Adrenal gland (tissue), 12 donors: ENCODE results near the gene VASH1. TPM values are rescaled to one million over a fixed set of nuclear protein-coding genes. Genes with fewer than 3 reads are reported as not detected.
A peak's percentile ranks its signal among the peaks of the same experiment; 100 is the strongest.

ENCODE experiments used
- DNase-seq, 7 donors: peaks; one replicate each; pipeline ENCODE4 v3.0.0-alpha.2; 2019 to 2020
- H3K27ac ChIP-seq, 5 donors: fragments of 200-600 bp; sonication (generic) in 4 of 5; 1 replicate in 3 of 5; 2 replicates in 2 of 5; pipeline versions ENCODE4 v1.5.1 to v1.8.0; 2016 to 2020; ENCODE audit warnings: mild to moderate bottlenecking in 1 of 5
- H3K27me3 ChIP-seq: fragments of 200-600 bp; 2 replicates; pipeline ENCODE4 v1.8.0; 2021
- H3K36me3 ChIP-seq, 2 donors: fragments of 200-600 bp; replicated peaks in 1 of 2; 1 replicate in 1 of 2; 2 replicates in 1 of 2; pipeline versions ENCODE4 v1.5.1 to v1.8.0; 2018 to 2022
- H3K4me1 ChIP-seq, 2 donors: fragments of 200-600 bp; replicated peaks in 1 of 2; 1 replicate in 1 of 2; 2 replicates in 1 of 2; pipeline versions ENCODE4 v1.5.1 to v1.8.0; 2018 to 2021
- H3K4me3 ChIP-seq, 4 donors: fragments of 200-600 bp; sonication (generic) in 3 of 4; one replicate each; pipeline ENCODE4 v1.5.1; 2016 to 2018
- H3K9me3 ChIP-seq, 3 donors: fragments of 200-600 bp; sonication (generic) in 1 of 3; replicated peaks in 1 of 3; 1 replicate in 2 of 3; 2 replicates in 1 of 3; pipeline versions ENCODE4 v1.5.1 to v1.8.0; 2016 to 2021
- CTCF ChIP-seq, 6 experiments: fragments of 450-650 bp in 4 of 6; fragments of 200-600 bp in 2 of 6; sonication (generic) in 1 of 6; IDR thresholded peaks; 1 replicate in 5 of 6; 2 replicates in 1 of 6; pipeline versions ENCODE4 v1.5.1 to v1.8.0; 2016 to 2021; ENCODE audit warnings: antibody characterized with exemption in 6 of 6, mild to moderate bottlenecking in 2 of 6, moderate library complexity in 1 of 6
- POLR2A ChIP-seq, 2 donors: fragments of 450-650 bp; IDR thresholded peaks; one replicate each; pipeline ENCODE4 v1.6.1; 2017; ENCODE audit warnings: antibody characterized with exemption in 2 of 2, mild to moderate bottlenecking in 2 of 2, moderate library complexity in 1 of 2
- WGBS, 4 donors: extraction: QIAGEN DNeasy Blood & Tissue Kit in 2 of 4; methylation state at CpG; one replicate each; pipeline versions ENCODE4 v1.1.5 to v1.1.7; 2013 to 2017; 5-methylcytosine and 5-hydroxymethylcytosine counted together
- intact Hi-C, 2 donors: fragments of 100-400 bp; cut with DNase I; formaldehyde crosslinking; loops; one replicate each; pipeline versions ENCODE4 v1.14.1 to v1.15.0; 2022 to 2023
- polyA plus RNA-seq, 3 donors: library from polyadenylated mRNA; stranded (reverse); fragments of 200-250 nt in 2 of 3; fragments of 350-450 nt in 1 of 3; fragmentation: Illumina TruSeq in 1 of 3; extraction: RNeasy Lipid Tissue Mini Kit (QIAGEN cat#74804) in 1 of 3; gene quantifications; one replicate each; pipeline ENCODE4 v1.2.3, GENCODE V29; 2013 to 2014
- total RNA-seq, 9 donors: library from RNA; depleted of rRNA in 4 of 9; stranded (reverse); fragments of >200 nt in 4 of 9; fragments of 120-200 nt in 1 of 9; fragmentation: NEBNext Ultra II Directional in 1 of 9; extraction: Animal tissue kit (Norgen Biotek cat#: 25700) in 1 of 9; gene quantifications; one replicate each; pipeline versions ENCODE4 v1.1.0 to v1.2.4, GENCODE V29; 2013 to 2023
- donor health status: healthy with polysubstance abuse.
- donor health status: Bipolar disorder and iron deficiency.
- donor health status: DM: yes; HTN: yes; CAD: no.
- donor health status: DM: no; HTN: no; CAD: no.
- donor health status: DM: no; HTN: no; CAD: no.
- donor health status: DM: yes; HTN: yes; CAD: no.

Gene VASH1
- total and polyA plus RNA-seq, 12 donors, result 13.6 to 58.5 (median 23.9) TPM

DNA sequence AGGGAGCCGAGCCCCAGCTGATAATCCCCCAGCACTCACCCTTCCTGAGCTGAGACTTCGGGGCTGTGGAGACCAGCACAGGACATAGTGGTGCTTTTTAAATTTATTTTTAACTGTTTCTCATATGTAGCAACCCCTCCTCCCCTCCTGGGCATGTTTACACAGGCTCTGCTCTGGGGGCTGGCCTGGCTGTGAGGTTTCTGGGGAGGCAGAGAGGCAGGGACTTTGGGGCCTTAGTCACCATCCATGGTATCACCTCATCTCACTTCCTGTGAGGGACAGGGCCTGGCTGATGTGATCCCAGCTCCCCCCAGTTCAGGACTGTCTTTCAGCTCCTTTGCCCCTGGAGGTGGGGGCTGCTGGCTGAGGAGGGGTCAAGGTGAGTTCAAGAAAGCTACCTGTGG lies 20.4 kb downstream of the VASH1 start:
- H3K27me3 ChIP-seq, result no peaks in the 10 kb centered on the region
- TF ChIP-seq POLR2A (IDR thresholded peaks at IDR 0.05) (no peak), CTCF (IDR thresholded peaks at IDR 0.05) (no peak)
- DNase-seq, result no peak
- H3K36me3 ChIP-seq, result peaks cover 0 to 14% of the 10 kb centered on the region in 2 donors
- H3K9me3 ChIP-seq, result no peaks in the 10 kb centered on the region
- H3K27ac ChIP-seq, result peak overlapping the region in 3 of 5 donors; percentile 6 to 58 (median 52)
- peaks cover 17 to 27% of the 10 kb centered on the region in 2 donors for H3K4me1 ChIP-seq
- no peak overlapping the region for H3K4me3 ChIP-seq
- intact Hi-C loops, result no loop called here
- 77 to 82% (median 78%) methylated on average over 2 of the region's 2 CpGs for WGBS, 4 donors

GRCh38 chr14:76782115-76782884 lies 21.0 kb downstream of the VASH1 start:
- WGBS, 4 donors, result 63 to 78% (median 72%) methylated on average over 8 to 10 of the region's 10 CpGs
- peaks cover 17 to 23% of the 10 kb centered on the region in 2 donors for H3K4me1 ChIP-seq
- no peaks in the 10 kb centered on the region for H3K9me3 ChIP-seq
- H3K27me3 ChIP-seq, result no peaks in the 10 kb centered on the region
- DNase-seq, result peak in 5 of 7 donors; percentile 42 to 71 (median 54)
- H3K4me3 ChIP-seq, result no peak overlapping the region
- H3K27ac ChIP-seq, result peak overlapping the region in 3 of 5 donors; percentile 6 to 58 (median 52)
- intact Hi-C loops, result no loop called here
- H3K36me3 ChIP-seq, result peaks cover 0 to 15% of the 10 kb centered on the region in 2 donors
- TF ChIP-seq POLR2A (IDR thresholded peaks at IDR 0.05) (no peak), CTCF (IDR thresholded peaks at IDR 0.05) (no peak)

DNA sequence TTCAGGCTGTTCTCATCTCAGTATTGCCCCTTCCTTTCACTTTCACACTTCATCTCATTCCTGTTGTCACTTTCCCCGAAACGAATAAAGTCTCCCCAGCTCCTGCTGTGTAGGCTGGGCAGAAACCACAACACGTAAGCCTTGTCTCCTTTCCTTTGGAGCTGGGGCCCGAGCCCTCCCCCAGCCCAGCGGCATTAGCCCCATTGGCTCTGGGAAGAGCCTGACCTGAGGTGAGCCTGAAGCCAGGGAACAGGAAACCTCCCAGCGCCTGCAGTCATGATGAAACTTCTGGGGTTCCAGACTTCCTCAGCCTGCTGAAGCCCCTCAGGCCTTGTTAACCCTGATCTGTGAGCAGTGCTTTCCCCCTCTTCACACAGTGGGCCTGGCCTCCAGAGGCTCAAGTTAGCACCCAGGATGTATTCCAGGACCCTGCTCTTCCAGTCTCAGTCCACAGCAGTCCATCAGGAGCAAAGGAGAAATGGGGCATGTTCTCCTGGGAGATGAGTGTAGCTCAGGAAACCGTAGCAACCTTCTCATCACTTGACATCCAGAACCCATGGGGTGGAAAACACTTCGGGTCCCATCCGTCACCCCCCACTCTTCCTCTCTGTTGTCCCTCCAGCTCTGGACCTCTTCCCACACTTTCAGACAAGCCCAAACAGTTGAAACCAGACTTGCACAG lies 21.8 kb downstream of the VASH1 start:
- 57 to 66% (median 61%) methylated on average over 8 to 9 of the region's 9 CpGs for WGBS, 4 donors
- intact Hi-C loops, result no loop called here

More for the DNA sequence above, 21.8 kb downstream of the VASH1 start:
- DNase-seq, result peak in 1 of 7 donors; percentile 53
- no peak for TF ChIP-seq CTCF (IDR thresholded peaks at IDR 0.05)
- TF ChIP-seq POLR2A (IDR thresholded peaks at IDR 0.05), result no peak
- no peaks in the 10 kb centered on the region for H3K27me3 ChIP-seq
- H3K36me3 ChIP-seq, result peaks cover 0 to 21% of the 10 kb centered on the region in 2 donors
- H3K27ac ChIP-seq, result peak overlapping the region in 2 of 5 donors; percentile 52 to 58
- no peak overlapping the region for H3K4me3 ChIP-seq
- peaks cover 17 to 23% of the 10 kb centered on the region in 2 donors for H3K4me1 ChIP-seq
- no peaks in the 10 kb centered on the region for H3K9me3 ChIP-seq
